HT1080 (cell line): ENCODE measurements around the gene DNAJB4. TPM values are rescaled to one million over a fixed set of nuclear protein-coding genes. Genes with fewer than 3 reads are reported as not detected.
"Not testable (repeated sequence)": the region's sequence is repeated elsewhere in the genome, so short reads cannot be mapped to it uniquely, and the experiment has no call there.

Experiments
- DNase-seq: peaks from one replicate; pipeline ENCODE4 v3.0.0-alpha.2; 2015; ENCODE audit warnings: low read depth
- small RNA-seq: library from RNA; depleted of rRNA; stranded (forward); fragments of <200 nt; gene quantifications from one replicate; pipeline ENCODE3, GENCODE V24; 2014
- total RNA-seq: library from RNA; depleted of rRNA; stranded (reverse); fragments of >200 nt; shearing (Covaris generic); gene quantifications from 2 replicates; pipeline ENCODE4 v1.2.3, GENCODE V29; 2014; rRNA removed

DNAJB4 gene
- total RNA-seq, 1 experiment from 2014 or later = 11.2 TPM

DNA sequence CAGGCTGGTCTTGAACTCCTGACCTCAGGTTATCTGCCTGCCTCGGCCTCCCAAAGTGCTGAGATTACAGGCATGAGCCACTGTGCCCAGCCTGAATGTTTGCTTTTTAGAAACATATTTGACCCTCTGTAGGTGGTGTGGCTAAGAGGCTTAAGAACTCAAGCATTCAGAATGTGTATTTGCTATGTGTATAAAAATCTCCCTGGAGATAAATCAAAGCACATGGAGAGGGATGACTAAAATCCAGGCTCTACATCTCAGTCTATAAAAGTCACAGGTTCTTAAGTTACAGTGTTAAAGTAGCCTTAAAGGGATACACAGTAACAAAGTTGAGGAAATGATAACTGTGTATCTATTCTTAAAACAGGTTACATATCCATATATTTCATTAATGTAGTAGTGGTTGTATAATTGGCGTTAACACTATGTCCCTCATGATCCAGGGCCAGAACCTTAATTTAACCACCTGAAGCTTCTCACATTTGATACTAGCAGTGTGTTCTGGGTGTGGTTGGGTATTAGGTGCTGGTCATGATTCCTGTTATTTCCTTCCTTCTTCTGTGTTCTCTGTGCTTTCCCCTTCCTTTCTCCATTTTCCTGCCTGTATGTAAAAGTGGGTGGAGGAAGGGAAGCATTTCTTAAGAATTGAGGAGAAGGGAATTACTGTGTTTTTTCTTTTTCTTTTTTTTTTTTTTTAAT is 57.2 kb downstream of the DNAJB4 start:
- DNase-seq = peak; percentile 36

DNA sequence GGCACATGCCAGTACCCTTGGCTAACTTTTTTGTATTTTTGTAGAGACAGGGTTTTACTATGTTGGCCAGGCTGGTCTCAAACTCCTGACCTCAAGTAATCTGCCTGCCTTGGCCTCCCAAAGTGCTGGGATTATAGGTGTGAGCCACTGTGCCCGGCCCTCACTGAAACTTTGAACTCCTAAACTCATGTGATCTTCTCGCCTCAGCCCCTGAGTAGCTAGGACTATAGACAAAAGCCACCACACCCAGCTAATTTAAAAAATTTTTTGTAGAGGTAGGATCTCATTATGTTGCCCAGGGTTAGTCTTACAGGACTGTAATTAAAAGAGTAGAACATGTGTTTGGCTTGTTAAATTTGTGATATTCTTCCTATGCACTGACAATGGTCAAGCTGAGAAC is 60.1 kb downstream of the DNAJB4 start:
- not testable (repeated sequence) for DNase-seq

Small RNA genes within 50 kb of the gene (small RNA-seq; reads per million reads assigned to genes)
- 0.64 reads per million, percentile 62 among the genes with 10 or more reads in this experiment for gene AC103591.3

Other genes with a start within 250 kb of the DNAJB4 start
- gene USP33, start 245.1 kb upstream of the DNAJB4 start, total RNA-seq = 48.7 and 49.7 TPM in 2 replicates
- 7.9 and 10.8 TPM in 2 replicates for gene MIGA1, start 225.3 kb upstream of the DNAJB4 start, total RNA-seq
- 2.6 and 4.2 TPM in 2 replicates for gene NEXN, start 116.3 kb upstream of the DNAJB4 start, total RNA-seq
- 77.1 and 94.1 TPM in 2 replicates for gene FUBP1, start 25.9 kb upstream of the DNAJB4 start, total RNA-seq
- not detected in 2 replicates for gene GIPC2, start 41.0 kb downstream of the DNAJB4 start, total RNA-seq